GM18861 (cell line): ENCODE results near the gene IMPDH1.

Source experiments
- ATAC-seq: cut with Tn5 transposase; IDR thresholded peaks from one replicate; pipeline ENCODE4 v1.9.1; 2021; ENCODE audit not compliant: unreplicated experiment

The IMPDH1 gene

DNA sequence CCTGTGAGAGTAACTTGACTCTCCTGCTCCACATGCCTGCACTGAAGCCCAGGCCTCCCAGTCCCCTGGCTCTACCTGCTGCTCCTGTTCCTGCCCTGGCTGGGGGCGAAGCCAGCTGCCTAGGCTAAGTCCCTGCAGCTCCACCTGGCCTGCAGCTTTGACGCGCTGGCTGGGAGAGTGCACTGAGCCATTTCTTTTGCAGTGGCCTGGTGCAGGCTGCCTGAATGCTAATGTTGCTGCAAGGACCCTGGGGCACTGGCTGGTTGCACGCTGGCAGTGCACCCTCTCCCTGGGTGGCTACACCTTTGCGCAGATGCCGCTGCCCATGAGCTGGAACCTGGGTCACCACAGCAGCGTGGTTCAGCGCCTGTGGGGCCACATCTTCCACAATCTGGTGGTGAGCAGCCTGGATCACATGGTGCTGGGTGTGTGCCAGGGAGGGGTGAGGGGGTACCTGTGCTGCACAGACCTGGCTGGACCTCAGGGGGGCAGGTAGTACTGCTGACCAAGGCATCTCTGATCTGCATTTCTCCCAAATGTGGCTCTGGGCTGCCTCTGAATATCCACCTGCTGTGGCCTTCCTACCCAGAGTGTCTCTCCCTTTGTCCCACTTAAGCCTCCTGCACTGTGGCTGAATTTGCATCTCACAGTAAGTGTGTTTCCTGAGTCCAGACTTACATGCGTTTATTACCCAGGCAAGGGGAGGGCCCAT is 20.0 kb downstream of the IMPDH1 start:
- no peak for ATAC-seq

DNA sequence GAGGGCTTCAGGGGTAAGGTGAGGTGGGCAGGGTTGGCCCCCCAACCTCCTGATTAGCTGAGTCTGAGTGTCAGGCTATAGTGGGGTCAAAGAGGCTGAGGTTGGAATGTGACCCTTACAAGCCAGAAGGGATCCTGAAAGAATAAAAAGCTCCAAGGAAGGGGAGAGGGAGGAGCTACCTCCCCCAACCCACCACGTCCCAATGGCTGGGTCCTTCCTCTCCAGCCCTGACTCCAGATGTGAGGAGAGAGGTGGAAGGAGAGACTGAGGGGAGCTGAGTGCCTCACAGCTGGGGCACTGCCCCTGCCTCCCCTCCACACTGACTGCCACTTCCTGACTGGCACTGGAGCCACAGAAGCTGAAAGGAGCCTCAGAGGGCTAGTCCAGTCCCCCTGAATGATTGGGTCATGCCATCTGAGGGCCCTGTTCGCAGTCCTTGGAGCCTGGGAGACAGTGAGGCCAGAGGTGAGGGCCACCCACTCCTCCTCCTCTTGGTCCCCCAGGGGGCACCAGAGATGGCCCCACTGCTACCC is 20.6 kb downstream of the IMPDH1 start:
- no peak for ATAC-seq

DNA sequence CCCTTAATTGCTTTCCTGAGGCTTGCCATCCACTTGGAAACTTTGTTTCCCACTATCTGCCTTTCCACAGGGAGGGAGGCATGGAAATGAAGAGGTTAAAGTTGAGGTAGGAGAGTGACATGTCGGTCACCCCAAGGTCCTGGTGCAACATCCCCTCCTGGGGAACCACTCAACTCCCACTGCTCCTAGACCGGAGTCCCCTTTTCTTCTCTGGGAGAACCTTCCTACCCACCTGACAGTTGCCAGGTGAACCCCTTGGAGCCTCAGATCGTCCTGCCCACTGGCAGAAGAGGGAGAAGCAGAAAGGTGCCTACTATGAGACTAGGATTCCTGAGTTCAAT is 21.7 kb downstream of the IMPDH1 start:
- no peak for ATAC-seq

DNA sequence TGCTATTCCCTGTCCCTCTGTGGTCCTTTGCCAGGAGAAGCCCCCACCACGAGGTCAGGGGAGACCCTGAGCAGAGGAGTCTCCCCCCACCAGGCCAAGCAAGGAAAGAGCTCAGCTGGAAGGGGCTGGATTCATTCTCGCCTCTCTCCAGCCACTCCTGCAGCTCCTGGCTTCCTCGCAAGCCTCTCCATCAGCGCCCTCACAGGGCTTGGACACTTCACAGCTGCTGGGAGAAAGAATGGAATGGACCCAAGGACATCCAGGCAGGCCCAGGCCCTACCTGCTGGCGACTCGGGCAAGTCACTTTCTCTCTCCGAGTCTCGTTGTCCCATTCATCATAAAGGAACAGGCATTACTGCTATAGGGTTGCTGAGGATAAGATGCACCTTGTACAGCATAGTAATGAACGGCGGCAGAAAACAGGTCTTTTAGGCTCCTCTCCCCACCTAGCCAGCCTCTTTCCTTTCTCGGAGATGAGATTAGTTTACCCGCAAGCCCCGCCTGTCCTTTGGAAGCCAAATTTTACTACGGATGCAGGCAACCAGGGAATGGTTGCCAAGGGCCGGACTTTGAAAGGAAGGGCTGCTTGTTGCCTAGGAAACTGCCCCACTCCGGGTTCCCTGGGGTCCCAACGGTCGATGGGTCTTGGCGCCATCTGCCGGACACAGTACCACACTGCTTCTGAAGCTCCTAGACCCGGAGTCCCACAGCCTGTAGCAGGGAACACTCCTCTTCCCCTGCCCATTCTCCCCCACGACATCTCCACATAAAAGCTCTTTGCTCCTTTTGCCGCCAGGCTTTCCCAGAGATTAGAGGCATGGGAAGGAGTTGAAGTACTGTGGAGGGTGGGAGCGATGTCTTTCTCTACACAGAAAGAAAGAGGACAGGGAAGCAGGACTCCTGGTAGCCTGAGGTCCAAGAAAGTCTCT is 22.3 kb downstream of the IMPDH1 start:
- ATAC-seq: no peak

DNA sequence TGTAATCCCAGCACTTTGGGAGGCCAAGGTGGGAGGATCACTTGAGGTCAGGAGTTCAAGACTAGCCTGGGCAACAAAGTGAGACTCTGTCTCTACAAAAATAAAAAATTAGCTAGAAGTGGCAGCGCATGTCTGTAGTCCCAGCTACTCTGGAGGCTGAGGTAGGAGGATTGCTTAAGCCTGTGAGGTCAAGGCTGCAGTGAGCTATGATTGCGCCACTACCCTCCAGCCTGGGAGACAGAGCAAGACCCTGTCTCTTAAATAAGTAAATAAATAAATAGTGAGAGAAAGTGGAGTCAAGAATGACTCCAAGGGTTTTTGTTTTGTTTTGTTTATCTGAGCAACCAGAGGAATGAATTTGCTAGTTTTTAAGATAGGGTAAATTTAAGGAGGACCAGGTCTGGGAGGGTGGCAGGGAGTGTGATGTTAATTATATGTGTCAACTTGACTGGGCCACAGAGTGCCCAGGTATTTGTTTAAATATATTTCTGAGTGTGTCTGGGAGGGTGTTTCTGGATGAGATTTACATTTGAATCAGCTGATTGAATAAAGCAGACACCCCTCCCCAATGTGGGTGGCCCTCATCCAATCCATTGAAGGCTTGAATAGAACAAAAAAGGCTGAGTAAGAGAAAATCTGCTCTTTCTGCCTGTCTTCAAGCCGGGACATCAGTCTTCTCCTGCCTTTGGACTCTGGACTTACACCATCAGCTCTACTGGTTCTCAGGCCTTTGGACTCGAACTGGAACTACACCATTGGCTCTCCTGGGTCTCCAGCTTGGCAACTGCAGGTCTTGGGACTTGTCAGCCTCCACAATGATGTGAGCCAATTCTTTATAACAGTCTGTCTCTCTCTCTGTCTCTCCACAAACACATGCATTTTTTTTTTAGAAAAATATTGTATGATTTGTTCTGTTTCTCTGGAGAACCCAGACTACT is 23.5 kb downstream of the IMPDH1 start:
- ATAC-seq: no peak

DNA sequence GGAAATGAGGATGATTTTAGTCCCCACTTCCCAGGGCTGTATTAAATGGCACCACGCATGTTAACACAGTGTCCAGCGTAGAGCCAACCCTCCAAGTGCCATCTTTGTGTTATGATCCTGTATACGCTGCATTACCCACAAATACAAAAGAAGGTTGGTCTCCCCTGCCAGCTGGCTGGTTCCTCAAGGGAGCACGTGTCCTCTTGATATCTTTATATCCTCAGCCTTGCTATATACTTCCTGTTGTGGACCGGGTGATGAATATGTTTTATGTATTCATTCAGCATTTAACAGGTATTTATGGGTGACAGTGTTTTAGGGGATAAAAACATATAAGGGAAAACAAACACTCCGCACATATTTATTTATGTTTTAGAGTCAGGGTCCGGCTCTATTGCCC is 25.1 kb downstream of the IMPDH1 start:
- ATAC-seq: no peak

DNA sequence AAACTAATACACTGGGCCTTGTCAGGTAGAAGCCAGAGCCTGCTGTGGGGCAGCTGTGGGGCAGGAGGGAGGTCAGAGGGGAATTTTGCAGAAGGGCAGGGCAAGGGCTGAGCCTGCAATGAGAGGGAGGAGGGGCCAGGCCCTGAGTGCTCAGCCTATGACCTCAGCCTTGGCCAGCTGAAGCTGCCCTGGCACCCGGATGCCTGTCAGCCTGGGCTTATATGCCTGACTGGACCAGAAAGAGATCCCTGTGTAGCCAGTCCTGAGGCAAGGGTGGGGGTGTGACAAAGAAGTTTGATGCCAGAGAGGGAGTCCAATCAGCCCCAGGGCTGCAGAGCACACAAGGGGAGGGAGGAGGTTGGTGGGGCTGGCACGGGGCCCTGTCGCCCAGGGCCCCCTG is 26.0 kb downstream of the IMPDH1 start:
- no peak for ATAC-seq

DNA sequence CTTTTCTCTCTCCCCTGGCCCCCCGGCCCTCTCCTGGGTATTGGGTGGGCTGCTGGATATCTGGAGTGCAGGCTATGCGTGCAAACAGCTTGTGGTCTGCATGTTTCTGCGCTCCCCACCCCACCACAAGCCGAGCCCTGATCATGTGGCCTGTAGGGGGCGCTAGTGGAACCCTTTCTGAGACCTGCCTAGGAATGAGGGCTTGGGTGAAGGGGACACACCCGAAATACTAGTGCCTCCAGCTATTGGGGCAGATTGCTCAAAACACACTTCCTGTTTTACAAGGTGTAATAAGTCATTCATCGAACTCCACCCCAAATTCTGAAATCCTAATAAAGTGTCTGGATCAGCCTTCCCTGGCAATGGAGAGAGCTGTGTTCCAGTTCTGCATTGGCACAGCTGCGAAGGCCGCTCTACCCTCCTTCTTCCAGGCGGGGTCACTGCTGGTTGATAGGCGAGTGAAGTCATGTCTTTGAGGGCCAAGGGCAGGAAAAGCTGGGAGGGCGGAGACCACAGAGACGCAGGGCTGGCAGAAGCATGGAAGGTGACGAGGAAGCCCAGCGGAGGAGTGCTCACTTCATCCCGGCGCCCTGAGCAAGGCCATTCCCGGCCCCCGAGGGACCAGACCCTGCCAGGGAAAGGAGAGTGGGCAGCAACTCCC is 28.5 kb downstream of the IMPDH1 start:
- ATAC-seq: no peak

DNA sequence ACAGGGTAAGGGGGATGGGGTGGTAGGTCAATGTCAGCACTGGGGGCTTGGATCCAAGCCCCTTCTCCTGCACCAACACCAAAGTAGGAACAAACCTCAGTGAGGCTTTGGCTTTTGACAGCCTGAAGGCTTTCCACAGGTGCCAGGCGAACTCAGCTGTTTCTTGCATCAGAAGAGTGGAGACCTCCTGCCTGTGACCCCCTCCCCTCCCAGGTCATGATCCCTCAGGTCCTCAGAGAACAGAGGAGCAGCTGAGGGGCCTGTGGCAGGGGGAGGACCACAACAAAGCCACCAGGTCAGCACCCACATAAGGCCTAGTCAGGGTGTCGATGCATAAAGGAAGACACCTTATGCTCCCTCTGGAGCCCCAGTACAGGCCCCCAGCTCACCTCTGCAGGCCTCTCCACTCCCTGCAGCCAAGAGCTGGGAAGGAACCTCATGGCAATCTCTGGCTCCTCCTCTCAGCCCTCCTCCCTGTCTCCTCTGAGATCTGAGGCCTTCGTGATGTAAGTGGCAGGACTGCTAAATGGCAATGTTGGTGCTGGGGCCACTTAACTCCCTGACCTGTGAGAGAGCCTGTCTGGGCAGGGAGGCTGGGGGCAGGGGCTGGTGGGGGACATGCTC is 29.2 kb downstream of the IMPDH1 start:
- no peak for ATAC-seq

DNA sequence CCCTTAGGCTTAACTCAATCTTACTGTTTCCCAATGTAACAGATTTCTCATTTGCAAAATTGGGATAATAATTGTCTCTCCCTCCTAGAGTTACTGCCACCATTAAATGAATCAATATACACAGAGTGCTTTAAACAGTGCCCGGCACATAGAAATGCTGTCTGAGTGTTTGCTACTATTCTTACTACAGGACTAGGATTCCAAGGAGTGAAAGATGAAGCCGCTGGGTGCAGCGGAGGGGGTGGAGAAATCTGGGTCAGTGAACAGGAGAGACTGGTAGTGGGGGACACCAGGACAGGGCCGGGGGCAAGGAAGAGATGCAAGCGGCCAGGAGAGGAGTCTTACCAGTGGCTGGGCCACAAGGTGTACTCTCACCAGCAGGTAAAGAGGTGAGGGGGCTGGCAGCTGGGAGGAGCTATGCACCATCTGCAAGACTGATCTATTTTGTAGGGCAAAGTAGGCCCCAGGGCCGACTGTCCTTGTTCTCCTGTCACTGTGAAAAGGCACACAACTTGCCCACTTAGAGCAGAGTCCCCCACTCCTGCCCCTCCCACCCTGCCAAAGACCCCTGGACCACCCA is 29.8 kb downstream of the IMPDH1 start:
- no peak for ATAC-seq

DNA sequence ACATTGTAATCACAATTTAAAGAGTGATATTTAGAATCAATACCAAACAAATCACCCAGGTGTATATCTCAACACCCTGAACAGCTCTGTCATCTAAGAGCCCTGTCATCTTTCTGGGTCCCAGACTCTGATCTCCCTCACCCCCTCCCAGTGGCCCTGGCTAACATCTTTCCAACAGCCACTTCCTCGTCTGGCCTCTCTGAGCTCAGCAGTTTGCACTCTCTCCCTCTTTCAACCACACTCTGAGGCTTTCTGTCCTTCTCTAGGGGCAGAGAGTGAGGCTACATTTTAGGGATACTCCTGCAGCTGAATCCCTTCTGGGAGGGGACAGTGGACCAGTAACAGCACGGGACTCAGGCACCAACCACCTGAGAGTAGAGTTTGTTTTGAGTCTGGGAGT is 31.1 kb downstream of the IMPDH1 start:
- ATAC-seq: no peak

DNA sequence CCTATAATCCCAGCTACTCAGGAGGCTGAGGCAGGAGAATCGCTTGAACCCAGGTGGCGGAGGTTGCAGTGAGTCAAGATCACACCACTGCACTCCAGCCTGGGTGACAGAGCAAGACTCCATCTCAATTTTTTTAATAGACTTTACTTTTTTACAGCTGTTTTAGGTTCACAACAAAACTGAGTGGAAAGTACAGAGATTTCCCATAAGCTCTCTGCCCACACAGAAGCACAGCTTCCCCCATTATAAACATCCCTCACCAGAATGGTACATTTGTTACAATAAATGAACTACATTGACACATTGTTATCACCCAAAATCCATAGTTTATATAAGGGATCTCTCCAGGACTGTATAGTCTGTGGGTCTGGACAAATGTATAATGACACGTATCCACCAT is 33.7 kb downstream of the IMPDH1 start:
- no peak for ATAC-seq

DNA sequence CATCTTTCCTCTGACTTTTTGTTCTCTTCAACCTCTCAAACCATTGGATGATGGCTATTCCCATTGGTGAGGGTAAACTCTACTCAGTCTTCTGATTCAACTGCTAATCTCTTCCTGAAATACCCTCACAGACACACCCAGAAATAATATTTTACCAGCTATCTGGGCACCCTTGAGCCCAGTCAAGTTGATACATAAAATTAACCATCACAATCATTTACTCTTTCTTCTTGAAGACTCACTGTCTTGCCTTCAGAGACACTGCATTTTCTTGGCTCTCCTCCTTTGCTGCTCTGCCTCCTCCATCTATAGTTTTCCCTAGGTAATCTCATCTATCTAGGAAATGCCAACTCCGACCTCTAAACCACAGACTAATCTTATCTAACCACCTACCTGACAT is 35.7 kb downstream of the IMPDH1 start:
- no peak for ATAC-seq

DNA sequence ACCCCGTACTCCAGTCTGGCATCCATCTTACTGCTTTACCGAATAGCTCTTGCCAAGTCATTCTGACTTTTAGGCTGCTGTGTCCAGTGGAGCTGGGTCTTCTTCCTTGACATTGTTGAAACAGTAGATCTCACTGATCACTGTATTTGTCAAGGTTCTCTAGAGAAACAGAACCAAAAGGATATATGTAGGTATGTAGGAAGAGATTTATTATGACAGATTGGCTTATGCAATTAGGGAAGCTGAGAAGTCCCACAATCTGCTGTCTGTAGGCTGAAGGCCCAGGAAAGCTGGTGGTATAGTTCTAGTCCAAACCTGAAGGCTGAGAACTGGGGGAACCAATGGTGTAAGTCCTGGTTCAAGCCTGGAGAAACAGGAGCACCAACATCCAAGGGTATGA is 36.2 kb downstream of the IMPDH1 start:
- no peak for ATAC-seq

DNA sequence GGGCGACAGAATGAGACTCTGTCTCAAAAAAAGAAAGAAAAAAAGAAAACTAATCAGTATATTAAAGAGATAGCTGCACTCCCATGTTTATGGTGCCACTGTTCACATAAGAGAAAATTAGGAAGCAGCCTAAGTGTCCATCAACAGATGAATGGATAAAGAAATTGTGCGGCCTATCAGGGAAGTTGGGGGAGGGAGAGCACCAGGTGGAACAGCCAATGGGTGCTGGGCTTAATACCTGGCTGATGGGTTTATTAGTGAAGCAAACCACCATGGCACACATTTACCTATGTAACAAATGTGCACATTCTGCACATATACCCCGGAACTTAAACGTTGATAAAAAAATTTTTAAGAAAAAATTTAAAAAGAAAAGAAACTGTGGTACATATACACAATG is 39.3 kb downstream of the IMPDH1 start:
- ATAC-seq: no peak

DNA sequence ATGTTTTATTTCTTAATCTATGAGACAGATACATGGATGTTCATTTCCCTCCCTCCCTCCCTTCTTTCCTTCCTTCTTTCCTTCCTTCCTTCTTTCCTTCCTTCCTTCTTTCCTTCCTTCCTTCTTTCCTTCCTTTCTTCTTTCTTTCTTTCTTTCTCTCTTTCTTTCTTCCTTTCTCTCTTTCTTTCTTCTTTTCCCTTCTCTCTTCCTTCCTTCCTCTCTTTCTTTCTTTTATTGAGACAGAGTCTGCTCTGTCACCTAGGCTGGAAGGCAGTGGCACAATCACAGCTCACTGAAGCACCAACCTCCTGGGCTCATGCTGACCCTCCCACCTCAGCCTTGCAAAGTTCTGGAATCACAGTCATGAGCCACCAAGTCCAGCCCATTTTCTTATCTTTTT is 42.8 kb downstream of the IMPDH1 start:
- ATAC-seq: no peak

DNA sequence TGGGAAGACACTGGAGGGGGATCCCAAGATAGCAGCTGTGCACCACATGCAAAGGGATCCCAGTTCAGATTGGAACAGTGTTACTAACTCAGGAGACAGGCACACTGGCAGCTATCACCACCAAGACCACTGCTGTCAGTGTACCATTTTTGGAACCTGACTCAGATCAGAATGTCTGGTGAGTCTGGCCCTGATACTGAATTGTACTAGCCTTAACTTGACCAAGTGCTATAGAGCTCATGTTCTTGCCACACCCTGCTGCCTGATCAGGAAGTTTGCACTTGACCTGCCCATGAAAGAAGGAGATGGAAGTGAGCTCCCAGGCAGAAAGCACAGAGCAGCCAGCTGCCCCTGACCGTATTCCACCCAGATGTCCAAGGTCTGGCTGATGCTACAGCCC is 43.5 kb downstream of the IMPDH1 start:
- ATAC-seq: no peak

DNA sequence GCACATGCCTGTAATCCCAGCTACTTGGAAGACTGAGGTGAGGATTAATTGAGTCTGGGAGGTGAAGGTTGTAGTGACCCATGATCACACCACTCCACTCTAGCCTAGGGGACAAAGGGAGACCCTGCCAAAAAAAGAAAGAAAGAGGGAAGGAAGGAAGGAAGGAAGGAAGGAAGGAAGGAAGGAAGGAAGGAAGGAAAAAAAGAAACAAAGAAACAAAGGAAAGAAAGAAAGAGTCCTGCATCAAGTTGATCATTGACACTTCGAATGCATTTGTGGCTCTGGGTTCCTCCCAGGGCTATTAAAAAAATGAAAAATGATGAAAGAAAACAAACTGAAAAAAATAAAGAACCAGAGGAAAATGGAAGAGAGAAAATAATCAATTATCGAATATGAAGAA is 44.4 kb downstream of the IMPDH1 start:
- ATAC-seq: no peak

DNA sequence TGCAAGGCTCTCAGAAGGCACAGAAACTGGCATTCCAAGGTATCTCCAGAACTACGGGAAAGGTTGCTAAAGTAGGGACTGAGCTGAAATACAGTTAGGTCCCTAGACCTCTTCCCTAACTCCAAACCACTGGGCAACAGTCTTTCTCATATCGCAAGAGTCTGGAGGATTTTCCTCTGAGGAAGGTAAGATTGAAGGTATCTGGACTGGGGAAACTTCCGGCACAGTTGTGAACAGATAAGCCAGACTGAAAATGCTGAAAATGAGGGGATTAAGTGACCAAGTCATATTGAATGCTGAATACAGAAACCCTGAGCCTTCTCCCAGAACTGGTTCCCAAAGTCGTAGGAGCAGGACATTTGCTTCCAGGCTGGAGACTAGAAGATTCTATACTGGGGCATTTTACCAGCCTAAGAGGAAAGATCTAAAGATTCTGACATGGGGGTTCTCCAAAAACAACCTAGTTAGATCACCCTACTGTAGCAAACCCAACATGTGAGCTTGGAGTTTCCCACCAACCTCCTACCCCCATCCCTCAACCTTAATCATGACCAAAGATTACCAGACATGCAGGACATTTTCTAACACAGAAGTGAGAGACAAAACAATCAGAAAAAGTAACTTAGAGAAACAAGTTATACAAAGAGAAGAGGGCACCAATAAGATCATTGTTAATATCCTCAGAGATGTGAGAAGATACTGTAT is 45.5 kb downstream of the IMPDH1 start:
- ATAC-seq: no peak
